ENCODE results near the gene IL1R2. TPM values are rescaled to one million over a fixed set of nuclear protein-coding genes. Genes with fewer than 3 reads are reported as not detected.

Gene IL1R2
- total and polyA plus RNA-seq, 9 of the 15 experiments (the other 6 are each of a cell fraction or from before 2014, with no cell fraction given), result 0.13 TPM; not detected in 8

DNA sequence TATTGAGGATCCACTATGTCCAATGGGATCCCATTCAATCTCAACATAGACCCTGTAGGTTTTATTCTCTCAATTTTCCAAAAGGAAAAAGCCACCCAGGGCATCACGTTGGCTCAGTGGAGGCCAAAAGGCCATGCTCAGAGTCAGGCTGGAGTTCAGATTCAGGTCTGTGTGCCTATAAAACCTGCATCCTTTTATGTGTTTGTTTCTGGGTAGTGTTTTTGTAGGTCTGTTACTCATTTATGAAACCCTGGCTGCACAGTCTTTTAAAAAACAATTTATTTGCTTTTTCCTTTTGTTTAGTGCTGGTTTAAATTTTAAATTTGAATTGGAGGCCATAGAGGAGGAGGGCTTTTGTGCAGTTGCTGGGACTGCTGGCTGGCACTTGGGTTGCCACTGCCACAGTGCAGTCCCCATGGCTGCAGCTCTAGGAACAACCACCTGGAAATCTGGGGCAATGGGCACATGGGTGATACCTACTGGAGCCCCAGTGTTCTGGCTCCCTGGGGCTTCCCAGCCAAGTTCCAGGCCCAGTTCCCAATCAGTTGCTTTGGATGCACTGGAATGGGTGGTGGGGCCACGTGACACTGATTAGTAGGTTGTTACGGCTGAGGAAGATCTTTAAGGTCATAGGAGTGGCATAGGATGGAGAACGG is 31.3 kb downstream of the IL1R2 start:
- FAIRE-seq, result no peak
- intact Hi-C loops (cut with micrococcal nuclease), result no loop called here
- POLR2A ChIA-PET, result no interaction called here
- TF ChIP-seq, protein P1, sequence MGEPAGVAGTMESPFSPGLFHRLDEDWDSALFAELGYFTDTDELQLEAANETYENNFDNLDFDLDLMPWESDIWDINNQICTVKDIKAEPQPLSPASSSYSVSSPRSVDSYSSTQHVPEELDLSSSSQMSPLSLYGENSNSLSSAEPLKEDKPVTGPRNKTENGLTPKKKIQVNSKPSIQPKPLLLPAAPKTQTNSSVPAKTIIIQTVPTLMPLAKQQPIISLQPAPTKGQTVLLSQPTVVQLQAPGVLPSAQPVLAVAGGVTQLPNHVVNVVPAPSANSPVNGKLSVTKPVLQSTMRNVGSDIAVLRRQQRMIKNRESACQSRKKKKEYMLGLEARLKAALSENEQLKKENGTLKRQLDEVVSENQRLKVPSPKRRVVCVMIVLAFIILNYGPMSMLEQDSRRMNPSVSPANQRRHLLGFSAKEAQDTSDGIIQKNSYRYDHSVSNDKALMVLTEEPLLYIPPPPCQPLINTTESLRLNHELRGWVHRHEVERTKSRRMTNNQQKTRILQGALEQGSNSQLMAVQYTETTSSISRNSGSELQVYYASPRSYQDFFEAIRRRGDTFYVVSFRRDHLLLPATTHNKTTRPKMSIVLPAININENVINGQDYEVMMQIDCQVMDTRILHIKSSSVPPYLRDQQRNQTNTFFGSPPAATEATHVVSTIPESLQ (CRISPR knock-in tag; IDR thresholded peaks at IDR 0.05), result no peak
- TF ChIP-seq ZKSCAN1 (IDR thresholded peaks at IDR 0.05; ENCODE audit: low read depth, low read length) (no peak), TCFL5 (CRISPR knock-in tag; conservative IDR thresholded peaks at IDR 0.05) (no peak), PURB (CRISPR knock-in tag; IDR thresholded peaks at IDR 0.05; ENCODE audit: low read depth) (no peak), SMAD2 (IDR thresholded peaks at IDR 0.05; ENCODE audit: low read depth, low read length) (no peak), GTF2F1 (IDR thresholded peaks at IDR 0.05; ENCODE audit: low read depth, low read length) (no peak), PTTG1 (tag; IDR thresholded peaks at IDR 0.05; ENCODE audit: low read depth) (no peak), ZNF707 (CRISPR knock-in tag; conservative IDR thresholded peaks at IDR 0.05) (no peak), POU5F1 (IDR thresholded peaks at IDR 0.05; ENCODE audit: borderline replicate concordance, low read depth, low read length, partially characterized antibody) (no peak)
- TF ChIP-seq, protein P2, sequence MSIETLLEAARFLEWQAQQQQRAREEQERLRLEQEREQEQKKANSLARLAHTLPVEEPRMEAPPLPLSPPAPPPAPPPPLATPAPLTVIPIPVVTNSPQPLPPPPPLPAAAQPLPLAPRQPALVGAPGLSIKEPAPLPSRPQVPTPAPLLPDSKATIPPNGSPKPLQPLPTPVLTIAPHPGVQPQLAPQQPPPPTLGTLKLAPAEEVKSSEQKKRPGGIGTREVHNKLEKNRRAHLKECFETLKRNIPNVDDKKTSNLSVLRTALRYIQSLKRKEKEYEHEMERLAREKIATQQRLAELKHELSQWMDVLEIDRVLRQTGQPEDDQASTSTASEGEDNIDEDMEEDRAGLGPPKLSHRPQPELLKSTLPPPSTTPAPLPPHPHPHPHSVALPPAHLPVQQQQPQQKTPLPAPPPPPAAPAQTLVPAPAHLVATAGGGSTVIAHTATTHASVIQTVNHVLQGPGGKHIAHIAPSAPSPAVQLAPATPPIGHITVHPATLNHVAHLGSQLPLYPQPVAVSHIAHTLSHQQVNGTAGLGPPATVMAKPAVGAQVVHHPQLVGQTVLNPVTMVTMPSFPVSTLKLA (conservative IDR thresholded peaks at IDR 0.05), result no peak
- TF ChIP-seq, protein P3, sequence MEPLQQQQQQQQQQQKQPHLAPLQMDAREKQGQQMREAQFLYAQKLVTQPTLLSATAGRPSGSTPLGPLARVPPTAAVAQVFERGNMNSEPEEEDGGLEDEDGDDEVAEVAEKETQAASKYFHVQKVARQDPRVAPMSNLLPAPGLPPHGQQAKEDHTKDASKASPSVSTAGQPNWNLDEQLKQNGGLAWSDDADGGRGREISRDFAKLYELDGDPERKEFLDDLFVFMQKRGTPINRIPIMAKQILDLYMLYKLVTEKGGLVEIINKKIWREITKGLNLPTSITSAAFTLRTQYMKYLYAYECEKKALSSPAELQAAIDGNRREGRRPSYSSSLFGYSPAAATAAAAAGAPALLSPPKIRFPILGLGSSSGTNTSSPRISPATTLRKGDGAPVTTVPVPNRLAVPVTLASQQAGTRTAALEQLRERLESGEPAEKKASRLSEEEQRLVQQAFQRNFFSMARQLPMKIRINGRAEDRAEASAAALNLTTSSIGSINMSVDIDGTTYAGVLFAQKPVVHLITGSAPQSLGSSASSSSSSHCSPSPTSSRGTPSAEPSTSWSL (CRISPR knock-in tag; IDR thresholded peaks at IDR 0.05; ENCODE audit: borderline replicate concordance), result no peak
- TF ChIP-seq, protein P4, sequence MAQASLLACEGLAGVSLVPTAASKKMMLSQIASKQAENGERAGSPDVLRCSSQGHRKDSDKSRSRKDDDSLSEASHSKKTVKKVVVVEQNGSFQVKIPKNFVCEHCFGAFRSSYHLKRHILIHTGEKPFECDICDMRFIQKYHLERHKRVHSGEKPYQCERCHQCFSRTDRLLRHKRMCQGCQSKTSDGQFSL (CRISPR knock-in tag; IDR thresholded peaks at IDR 0.05), result no peak
- TF ChIP-seq, protein P4 (tag; IDR thresholded peaks at IDR 0.05), result no peak
- TF ChIP-seq, protein P5, sequence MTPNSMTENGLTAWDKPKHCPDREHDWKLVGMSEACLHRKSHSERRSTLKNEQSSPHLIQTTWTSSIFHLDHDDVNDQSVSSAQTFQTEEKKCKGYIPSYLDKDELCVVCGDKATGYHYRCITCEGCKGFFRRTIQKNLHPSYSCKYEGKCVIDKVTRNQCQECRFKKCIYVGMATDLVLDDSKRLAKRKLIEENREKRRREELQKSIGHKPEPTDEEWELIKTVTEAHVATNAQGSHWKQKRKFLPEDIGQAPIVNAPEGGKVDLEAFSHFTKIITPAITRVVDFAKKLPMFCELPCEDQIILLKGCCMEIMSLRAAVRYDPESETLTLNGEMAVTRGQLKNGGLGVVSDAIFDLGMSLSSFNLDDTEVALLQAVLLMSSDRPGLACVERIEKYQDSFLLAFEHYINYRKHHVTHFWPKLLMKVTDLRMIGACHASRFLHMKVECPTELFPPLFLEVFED (CRISPR knock-in tag; conservative IDR thresholded peaks at IDR 0.05), result no peak

More for the DNA sequence above, 31.3 kb downstream of the IL1R2 start:
- Histone ChIP-seq H3K4me3 (no peak overlapping the region), H3K27me3 (ENCODE audit: control insufficient read depth in 2 of 2, insufficient read depth in 2 of 2, low read length in 2 of 2) (no peaks in the 10 kb centered on the region; a peak in 1 of 5 replicates), H3K9me3 (replicated peaks; ENCODE audit: control insufficient read depth, insufficient read depth, low read depth, low read length) (no peaks in the 10 kb centered on the region), H3K4me1 (replicated peaks in 1 of 2; ENCODE audit: control insufficient read depth in 2 of 2, insufficient read depth in 2 of 2, low read length in 2 of 2) (peaks cover 0 to 7% of the 10 kb centered on the region in 2 experiments; a peak in 2 of 5 replicates), H4K20me1 (replicated peaks; ENCODE audit: control insufficient read depth, insufficient read depth, low read length) (no peaks in the 10 kb centered on the region; the same call in 1 of the 2 replicates), H3K4me2 (ENCODE audit: insufficient read depth, low read length) (no peak overlapping the region), H3K36me3 (ENCODE audit: control insufficient read depth, insufficient read depth, low read length) (no peaks in the 10 kb centered on the region), H3K27ac (ENCODE audit: extremely low read depth, low read depth, low read length) (no peak overlapping the region), H3K9me1 (ENCODE audit: control insufficient read depth, insufficient read depth, low read length) (no peaks in the 10 kb centered on the region), H2AFZ (ENCODE audit: low read depth, low read length) (no peak overlapping the region), H3K79me2 (ENCODE audit: control insufficient read depth, insufficient read depth, low read length) (no peaks in the 10 kb centered on the region), H3K9ac (ENCODE audit: insufficient read depth in 1 of 2, low read depth in 2 of 2, low read length in 2 of 2) (no peak overlapping the region)
- ATAC-seq, result no peak
- no peak for DNase-seq (ENCODE audit: extremely low read depth in 1 of 4, low spot score in 3 of 4)
- CTCF ChIA-PET (ENCODE audit: low intra/inter-chr PET ratio), result no interaction called here
- BruUV-seq (replicated peaks), result no TSS peak
- in situ Hi-C loops (cut with MboI), result loop anchor here (5.0 kb wide), 3 partner anchors 134 to 419 kb away; no protein-coding TSS in a partner anchor
- WGBS (ENCODE audit: insufficient coverage, low coverage, missing lambda C conversion rate), result 49% methylated on average over 4 of the region's 4 CpGs

Data from K562 (cell line).